A673 (cell line): ENCODE results near the gene CCDC33. TPM values are rescaled to one million over a fixed set of nuclear protein-coding genes. Genes with fewer than 3 reads are reported as not detected.
A peak's percentile ranks its signal among the peaks of the same experiment; 100 is the strongest.

Experiments used
- BruUV-seq: library from RNA; stranded (reverse); fragments of 400-500 nt; replicated peaks from 2 replicates; lab custom pipeline; 2021; lab: Mats Ljungman, UMichigan
- CTCF ChIA-PET: fragments of 300-600 bp; sonication (Branson Sonifier 250); formaldehyde crosslinking; loops from one replicate; lab custom pipeline; 2022; ENCODE audit warnings: antibody characterized with exemption; lab: Charles Lee
- POLR2A ChIA-PET: fragments of 300-600 bp; sonication (Branson Sonifier 250); formaldehyde crosslinking; loops from one replicate; lab custom pipeline; 2022; ENCODE audit warnings: antibody characterized with exemption; ENCODE audit not compliant: low non-redundant PET; lab: Charles Lee
- DNase-seq: peaks from one replicate; pipeline ENCODE4 v3.0.0-alpha.2; 2015; ENCODE audit warnings: low spot score
- H3K27ac ChIP-seq: fragments of 200-600 bp; sonication (generic); 2 replicates; pipeline ENCODE4 v1.5.1; 2016; ENCODE audit warnings: mixed run types, low read depth, mild to moderate bottlenecking, mixed read lengths, antibody characterized with exemption, low read length; ENCODE audit not compliant: poor library complexity, severe bottlenecking
- H3K27me3 ChIP-seq: fragments of 200-600 bp; sonication (generic); replicated peaks from 2 replicates; pipeline ENCODE4 v1.6.1; 2017; ENCODE audit warnings: mixed run types, low read depth, mild to moderate bottlenecking, mixed read lengths, antibody characterized with exemption, low read length; ENCODE audit not compliant: insufficient read depth, poor library complexity
- H3K36me3 ChIP-seq: fragments of 200-600 bp; sonication (generic); 2 replicates; pipeline ENCODE4 v1.6.1; 2016; ENCODE audit warnings: mixed run types, mild to moderate bottlenecking, mixed read lengths, antibody characterized with exemption, low read length; ENCODE audit not compliant: insufficient read depth, poor library complexity, severe bottlenecking
- H3K4me1 ChIP-seq: fragments of 200-600 bp; sonication (generic); 2 replicates; pipeline ENCODE4 v1.6.1; 2017; ENCODE audit warnings: mixed run types, mild to moderate bottlenecking, mixed read lengths, antibody characterized with exemption, low read length; ENCODE audit not compliant: insufficient read depth, poor library complexity, severe bottlenecking
- H3K4me3 ChIP-seq: fragments of 200-600 bp; sonication (generic); 2 replicates; pipeline ENCODE4 v1.5.1; 2016; ENCODE audit warnings: low read depth, mixed run types, mild to moderate bottlenecking, mixed read lengths, low read length; ENCODE audit not compliant: poor library complexity, severe bottlenecking
- H3K9me3 ChIP-seq: fragments of 200-600 bp; sonication (generic); 2 replicates; pipeline ENCODE4 v1.6.1; 2016; ENCODE audit warnings: mixed run types, low read depth, mild to moderate bottlenecking, mixed read lengths, antibody characterized with exemption, low read length; ENCODE audit not compliant: poor library complexity, severe bottlenecking
- CTCF ChIP-seq: fragments of 300-800, 200-600 bp; sonication (generic); conservative IDR thresholded peaks from 2 replicates; pipeline ENCODE4 v1.5.1; 2017; ENCODE audit warnings: low read depth, mild to moderate bottlenecking, antibody characterized with exemption, low read length, moderate library complexity, mixed read lengths
- EZH2 ChIP-seq: fragments of 200-600 bp; sonication (generic); IDR thresholded peaks from 2 replicates; pipeline ENCODE4 v1.6.1; 2017; ENCODE audit warnings: borderline replicate concordance, low read depth, mild to moderate bottlenecking, mixed read lengths, antibody characterized with exemption, low read length; ENCODE audit not compliant: poor library complexity, severe bottlenecking
- intact Hi-C: fragments of 100-400 bp; cut with micrococcal nuclease; formaldehyde crosslinking; loops from one replicate; pipeline ENCODE4 v1.10.0; 2022; ENCODE audit not compliant: unreplicated experiment
- total RNA-seq: library from RNA; stranded (reverse); gene quantifications from 2 replicates; pipeline ENCODE4 v1.2.3, GENCODE V29; 2021

The CCDC33 gene
- total RNA-seq, 1 experiment from 2014 or later = not detected

- Histone ChIP-seq H3K9me3 (no peaks in the 10 kb centered on the region), H3K4me3 (no peak overlapping the region), H3K27ac (no peak overlapping the region), H3K36me3 (no peaks in the 10 kb centered on the region), H3K4me1 (peaks cover 23% of the 10 kb centered on the region), H3K27me3 (no peaks in the 10 kb centered on the region)
- intact Hi-C loops = no loop called here
- TF ChIP-seq CTCF = peak; percentile 49; the same call in 1 of the 2 replicates
- no peak for TF ChIP-seq EZH2
- no peak for DNase-seq
- BruUV-seq = no TSS peak
- POLR2A ChIA-PET = no interaction called here
- CTCF ChIA-PET = interaction anchor here (0.5 to 1.2 kb wide), 6 partner anchors 10 to 258 kb away, joined by 3 to 13 read pairs (median 3); partner anchors contain the start of gene STRA6
These were observed 75.8 kb downstream of the CCDC33 start for GRCh38 chr15:74311734-74312444.

- H3K4me1 ChIP-seq = peaks cover 30% of the 10 kb centered on the region
- no TSS peak for BruUV-seq
- TF ChIP-seq EZH2 (no peak), CTCF (no peak)
- intact Hi-C loops = no loop called here
- CTCF ChIA-PET = interaction anchor here (0.5 to 1.2 kb wide), 4 partner anchors 10 to 258 kb away, joined by 3 to 4 read pairs (median 3); partner anchors contain the start of gene STRA6
- no peak overlapping the region for H3K4me3 ChIP-seq
- H3K27me3 ChIP-seq = no peaks in the 10 kb centered on the region
- no peak overlapping the region for H3K27ac ChIP-seq
- DNase-seq = no peak
- no peaks in the 10 kb centered on the region for H3K9me3 ChIP-seq
- POLR2A ChIA-PET = no interaction called here
- no peaks in the 10 kb centered on the region for H3K36me3 ChIP-seq
These were observed 76.4 kb downstream of the CCDC33 start for GRCh38 chr15:74312445-74313007.

- peaks cover 37% of the 10 kb centered on the region for H3K4me1 ChIP-seq
- BruUV-seq = no TSS peak
- no peaks in the 10 kb centered on the region for H3K36me3 ChIP-seq
These were observed 77.8 kb downstream of the CCDC33 start for GRCh38 chr15:74313889-74314288.

More at GRCh38 chr15:74313889-74314288, 77.8 kb downstream of the CCDC33 start:
- ChIA-PET CTCF (interaction anchor here (0.7 kb wide), 1 partner anchor 74 kb away, joined by 6 read pairs; no protein-coding TSS in a partner anchor), POLR2A (no interaction called here)
- H3K27ac ChIP-seq = no peak overlapping the region
- no peak overlapping the region for H3K4me3 ChIP-seq
- no peaks in the 10 kb centered on the region for H3K27me3 ChIP-seq
- TF ChIP-seq CTCF (no peak), EZH2 (no peak)
- DNase-seq = no peak
- no peaks in the 10 kb centered on the region for H3K9me3 ChIP-seq
- intact Hi-C loops = no loop called here
